GM12801 (cell line): ENCODE results near the gene PTPRN2.

ENCODE experiments used
- CTCF ChIP-seq: IDR thresholded peaks from one replicate; pipeline ENCODE4 v1.5.1; 2011; ENCODE audit warnings: control low read depth; ENCODE audit not compliant: insufficient read length; ENCODE audit errors: extremely low read depth

PTPRN2 gene

GRCh38 chr7:157596026-157596425, 991.6 kb downstream of the PTPRN2 start:
- no peak for TF ChIP-seq CTCF

GRCh38 chr7:157595086-157595855, 992.4 kb downstream of the PTPRN2 start:
- no peak for TF ChIP-seq CTCF

- no peak for TF ChIP-seq CTCF
These were observed 993.3 kb downstream of the PTPRN2 start for GRCh38 chr7:157594306-157594705.

DNA sequence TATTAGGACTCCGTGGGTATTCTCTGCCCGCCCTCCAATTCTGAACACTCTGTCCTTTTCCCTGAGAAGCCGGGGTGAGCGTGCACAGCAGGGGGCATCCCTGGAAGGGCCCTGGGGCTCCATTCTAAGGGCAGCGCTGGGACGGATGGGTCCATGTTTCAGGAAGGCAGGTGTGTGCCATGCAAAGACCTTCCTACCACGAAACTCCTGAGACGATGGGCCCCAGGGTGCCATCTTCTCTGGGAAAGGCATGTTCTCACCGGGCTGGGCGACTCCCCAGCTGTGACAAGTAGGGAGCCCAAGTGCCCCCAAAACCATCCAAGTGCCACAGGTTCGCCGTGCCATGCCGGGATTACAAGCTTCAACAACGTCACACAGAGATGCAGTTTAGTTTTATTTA, 994.1 kb downstream of the PTPRN2 start:
- TF ChIP-seq CTCF, result no peak

DNA sequence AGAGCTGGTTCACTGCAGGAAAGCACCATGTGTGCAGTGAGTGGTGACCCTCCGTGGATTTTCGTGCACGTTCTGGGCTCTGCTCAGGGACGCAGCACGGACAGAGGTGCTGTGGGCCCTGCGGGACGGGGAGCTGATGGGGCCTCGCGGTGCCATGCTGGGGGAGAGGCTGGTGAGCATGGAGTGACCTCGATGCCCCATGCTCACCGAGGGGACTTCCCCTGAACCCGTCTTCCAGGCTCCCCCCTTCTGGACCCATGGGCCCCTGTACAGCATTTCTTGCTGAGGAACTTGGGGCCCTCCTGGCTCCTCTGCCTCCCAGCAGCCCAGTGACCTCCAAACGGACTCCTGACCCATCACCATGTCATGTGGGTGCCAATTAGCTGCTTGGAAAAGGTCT, 997.1 kb downstream of the PTPRN2 start:
- no peak for TF ChIP-seq CTCF

DNA sequence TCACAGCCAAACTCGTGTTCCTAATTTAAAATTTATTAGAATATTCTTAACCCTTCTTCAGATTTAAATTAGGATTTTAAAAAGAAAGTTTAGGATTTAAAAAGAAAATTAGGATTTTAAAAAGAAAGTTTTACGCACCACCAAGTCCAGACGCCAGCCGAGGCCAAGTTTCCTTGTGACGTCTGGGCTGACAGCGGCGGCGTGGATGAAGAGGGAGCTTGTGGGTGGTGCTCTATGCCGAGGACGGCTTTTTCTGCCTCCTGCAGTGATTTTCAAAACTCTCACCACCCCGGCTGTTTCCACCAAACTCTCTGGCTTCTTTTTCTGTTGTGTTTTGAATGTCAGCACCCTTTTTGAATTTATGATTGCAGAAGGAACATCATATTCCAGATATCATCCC, 997.9 kb downstream of the PTPRN2 start:
- TF ChIP-seq CTCF, result no peak

- no peak for TF ChIP-seq CTCF
These were observed 999.6 kb downstream of the PTPRN2 start for GRCh38 chr7:157587805-157588560.
